H1 (cell line): ENCODE measurements around the gene ADTRP. TPM values are rescaled to one million over a fixed set of nuclear protein-coding genes. Genes with fewer than 3 reads are reported as not detected.

Experiments used
- GTF2F1 ChIP-seq: IDR thresholded peaks from 2 replicates; pipeline ENCODE4 v1.6.1; 2012; ENCODE audit warnings: low read depth, low read length, improper control_type of control experiment, borderline replicate concordance
- KDM4A ChIP-seq: IDR thresholded peaks from one replicate; pipeline ENCODE4 v1.7.1; 2012; ENCODE audit warnings: low read depth, mild to moderate bottlenecking, moderate library complexity, low read length, inconsistent platforms; ENCODE audit not compliant: severe bottlenecking
- POLR2AphosphoS5 ChIP-seq: IDR thresholded peaks from 2 replicates; pipeline ENCODE4 v1.6.1; 2011; ENCODE audit warnings: low read depth, low read length
- SP2 ChIP-seq: IDR thresholded peaks from 2 replicates; pipeline ENCODE4 v1.6.1; 2012; ENCODE audit warnings: mild to moderate bottlenecking, low read length, inconsistent platforms
- ZNF274 ChIP-seq: IDR thresholded peaks from 2 replicates; pipeline ENCODE4 v1.7.0; 2012; ENCODE audit warnings: low read length, borderline replicate concordance; ENCODE audit errors: extremely low read depth
- polyA plus RNA-seq, 7 experiments: library from polyadenylated mRNA; depleted of rRNA in 3 of 7; stranded (reverse) in 5 of 7; unstranded in 2 of 7; fragments of >200 nt in 5 of 7; fragments of 200-250 nt in 2 of 7; gene quantifications; 1 replicate in 5 of 7; 2 replicates in 1 of 7; 4 replicates in 1 of 7; pipeline versions ENCODE4 v1.2.1 to v1.2.3, GENCODE V29; 2011 to 2013; ENCODE audit warnings: missing spikeins in 2 of 7, mixed read lengths in 2 of 7
- total RNA-seq: library from RNA; stranded (reverse); fragmentation: NEBNext Ultra II Directional; extraction: Animal tissue kit (Norgen Biotek cat#: 25700); gene quantifications from 2 replicates; pipeline ENCODE4 v1.2.1, GENCODE V29; 2021
- TF ChIP-seq, protein P1 (sequence below): fragments of 300-600 bp; sonication (generic); IDR thresholded peaks from 2 replicates; pipeline ENCODE4 v1.7.1; 2012; ENCODE audit warnings: low read length, moderate library complexity, mild to moderate bottlenecking, inconsistent platforms; ENCODE audit not compliant: insufficient replicate concordance

ADTRP gene
- total and polyA plus RNA-seq, 2 of the 8 experiments (the other 6 are each of a cell fraction or from before 2014, with no cell fraction given) = 0.08 to 0.45 TPM

DNA sequence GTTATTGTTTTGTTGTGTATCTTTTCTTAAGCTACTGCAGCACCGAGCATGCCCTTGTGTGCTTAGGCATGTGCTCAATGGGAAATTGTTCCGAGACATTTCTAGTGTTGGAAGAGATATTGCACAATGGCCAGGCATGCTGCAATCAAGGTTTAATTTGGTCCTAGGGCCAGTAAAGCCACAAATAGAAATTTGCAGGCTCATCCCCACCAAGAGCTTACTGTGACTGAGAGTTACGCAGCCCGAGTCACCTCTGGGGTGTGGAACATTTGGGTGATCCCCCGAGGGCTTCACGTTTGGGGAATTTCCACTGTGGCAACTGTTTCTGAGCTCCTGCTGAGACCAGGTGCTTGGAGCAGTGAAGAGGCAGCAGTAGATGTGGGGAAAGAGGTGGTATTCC lies 65.8 kb downstream of the ADTRP start (continued):
- TF ChIP-seq, protein P1, sequence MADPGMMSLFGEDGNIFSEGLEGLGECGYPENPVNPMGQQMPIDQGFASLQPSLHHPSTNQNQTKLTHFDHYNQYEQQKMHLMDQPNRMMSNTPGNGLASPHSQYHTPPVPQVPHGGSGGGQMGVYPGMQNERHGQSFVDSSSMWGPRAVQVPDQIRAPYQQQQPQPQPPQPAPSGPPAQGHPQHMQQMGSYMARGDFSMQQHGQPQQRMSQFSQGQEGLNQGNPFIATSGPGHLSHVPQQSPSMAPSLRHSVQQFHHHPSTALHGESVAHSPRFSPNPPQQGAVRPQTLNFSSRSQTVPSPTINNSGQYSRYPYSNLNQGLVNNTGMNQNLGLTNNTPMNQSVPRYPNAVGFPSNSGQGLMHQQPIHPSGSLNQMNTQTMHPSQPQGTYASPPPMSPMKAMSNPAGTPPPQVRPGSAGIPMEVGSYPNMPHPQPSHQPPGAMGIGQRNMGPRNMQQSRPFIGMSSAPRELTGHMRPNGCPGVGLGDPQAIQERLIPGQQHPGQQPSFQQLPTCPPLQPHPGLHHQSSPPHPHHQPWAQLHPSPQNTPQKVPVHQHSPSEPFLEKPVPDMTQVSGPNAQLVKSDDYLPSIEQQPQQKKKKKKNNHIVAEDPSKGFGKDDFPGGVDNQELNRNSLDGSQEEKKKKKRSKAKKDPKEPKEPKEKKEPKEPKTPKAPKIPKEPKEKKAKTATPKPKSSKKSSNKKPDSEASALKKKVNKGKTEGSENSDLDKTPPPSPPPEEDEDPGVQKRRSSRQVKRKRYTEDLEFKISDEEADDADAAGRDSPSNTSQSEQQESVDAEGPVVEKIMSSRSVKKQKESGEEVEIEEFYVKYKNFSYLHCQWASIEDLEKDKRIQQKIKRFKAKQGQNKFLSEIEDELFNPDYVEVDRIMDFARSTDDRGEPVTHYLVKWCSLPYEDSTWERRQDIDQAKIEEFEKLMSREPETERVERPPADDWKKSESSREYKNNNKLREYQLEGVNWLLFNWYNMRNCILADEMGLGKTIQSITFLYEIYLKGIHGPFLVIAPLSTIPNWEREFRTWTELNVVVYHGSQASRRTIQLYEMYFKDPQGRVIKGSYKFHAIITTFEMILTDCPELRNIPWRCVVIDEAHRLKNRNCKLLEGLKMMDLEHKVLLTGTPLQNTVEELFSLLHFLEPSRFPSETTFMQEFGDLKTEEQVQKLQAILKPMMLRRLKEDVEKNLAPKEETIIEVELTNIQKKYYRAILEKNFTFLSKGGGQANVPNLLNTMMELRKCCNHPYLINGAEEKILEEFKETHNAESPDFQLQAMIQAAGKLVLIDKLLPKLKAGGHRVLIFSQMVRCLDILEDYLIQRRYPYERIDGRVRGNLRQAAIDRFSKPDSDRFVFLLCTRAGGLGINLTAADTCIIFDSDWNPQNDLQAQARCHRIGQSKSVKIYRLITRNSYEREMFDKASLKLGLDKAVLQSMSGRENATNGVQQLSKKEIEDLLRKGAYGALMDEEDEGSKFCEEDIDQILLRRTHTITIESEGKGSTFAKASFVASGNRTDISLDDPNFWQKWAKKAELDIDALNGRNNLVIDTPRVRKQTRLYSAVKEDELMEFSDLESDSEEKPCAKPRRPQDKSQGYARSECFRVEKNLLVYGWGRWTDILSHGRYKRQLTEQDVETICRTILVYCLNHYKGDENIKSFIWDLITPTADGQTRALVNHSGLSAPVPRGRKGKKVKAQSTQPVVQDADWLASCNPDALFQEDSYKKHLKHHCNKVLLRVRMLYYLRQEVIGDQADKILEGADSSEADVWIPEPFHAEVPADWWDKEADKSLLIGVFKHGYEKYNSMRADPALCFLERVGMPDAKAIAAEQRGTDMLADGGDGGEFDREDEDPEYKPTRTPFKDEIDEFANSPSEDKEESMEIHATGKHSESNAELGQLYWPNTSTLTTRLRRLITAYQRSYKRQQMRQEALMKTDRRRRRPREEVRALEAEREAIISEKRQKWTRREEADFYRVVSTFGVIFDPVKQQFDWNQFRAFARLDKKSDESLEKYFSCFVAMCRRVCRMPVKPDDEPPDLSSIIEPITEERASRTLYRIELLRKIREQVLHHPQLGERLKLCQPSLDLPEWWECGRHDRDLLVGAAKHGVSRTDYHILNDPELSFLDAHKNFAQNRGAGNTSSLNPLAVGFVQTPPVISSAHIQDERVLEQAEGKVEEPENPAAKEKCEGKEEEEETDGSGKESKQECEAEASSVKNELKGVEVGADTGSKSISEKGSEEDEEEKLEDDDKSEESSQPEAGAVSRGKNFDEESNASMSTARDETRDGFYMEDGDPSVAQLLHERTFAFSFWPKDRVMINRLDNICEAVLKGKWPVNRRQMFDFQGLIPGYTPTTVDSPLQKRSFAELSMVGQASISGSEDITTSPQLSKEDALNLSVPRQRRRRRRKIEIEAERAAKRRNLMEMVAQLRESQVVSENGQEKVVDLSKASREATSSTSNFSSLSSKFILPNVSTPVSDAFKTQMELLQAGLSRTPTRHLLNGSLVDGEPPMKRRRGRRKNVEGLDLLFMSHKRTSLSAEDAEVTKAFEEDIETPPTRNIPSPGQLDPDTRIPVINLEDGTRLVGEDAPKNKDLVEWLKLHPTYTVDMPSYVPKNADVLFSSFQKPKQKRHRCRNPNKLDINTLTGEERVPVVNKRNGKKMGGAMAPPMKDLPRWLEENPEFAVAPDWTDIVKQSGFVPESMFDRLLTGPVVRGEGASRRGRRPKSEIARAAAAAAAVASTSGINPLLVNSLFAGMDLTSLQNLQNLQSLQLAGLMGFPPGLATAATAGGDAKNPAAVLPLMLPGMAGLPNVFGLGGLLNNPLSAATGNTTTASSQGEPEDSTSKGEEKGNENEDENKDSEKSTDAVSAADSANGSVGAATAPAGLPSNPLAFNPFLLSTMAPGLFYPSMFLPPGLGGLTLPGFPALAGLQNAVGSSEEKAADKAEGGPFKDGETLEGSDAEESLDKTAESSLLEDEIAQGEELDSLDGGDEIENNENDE = no peak
- TF ChIP-seq POLR2AphosphoS5 (no peak), GTF2F1 (no peak), SP2 (no peak), KDM4A (no peak), ZNF274 (no peak)
